Measurements from ENCODE around the gene AKAP13. TPM values are rescaled to one million over a fixed set of nuclear protein-coding genes. Genes with fewer than 3 reads are reported as not detected.
"Not testable (repeated sequence)": the region's sequence is repeated elsewhere in the genome, so short reads cannot be mapped to it uniquely, and the experiment has no call there.

The AKAP13 gene
- total RNA-seq, 1 experiment from 2014 or later = 54.5 TPM

DNA sequence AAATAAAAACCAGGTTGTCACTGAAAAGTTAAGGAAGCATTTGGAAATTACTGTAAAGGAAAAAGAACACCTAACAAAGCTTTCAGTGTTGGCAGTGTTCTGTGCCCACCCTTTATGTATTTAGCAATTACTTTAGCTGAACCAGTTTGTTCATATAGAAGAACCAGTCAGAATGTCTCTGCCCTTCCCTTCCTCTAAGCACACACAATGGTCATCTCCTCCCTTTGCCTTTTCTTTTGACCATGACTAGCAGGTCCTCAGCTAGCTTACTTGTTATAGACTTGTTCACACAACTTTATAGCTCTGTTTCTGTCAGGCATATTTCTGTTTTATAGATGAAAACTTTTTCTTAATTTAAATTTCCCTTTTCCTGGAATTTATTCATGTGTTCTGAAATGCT, 59.6 kb downstream of the AKAP13 start:
- Histone ChIP-seq H3K9me3 (ENCODE audit: low read depth, low read length, poor library complexity, severe bottlenecking) (no peaks in the 10 kb centered on the region), H3K36me3 (ENCODE audit: insufficient read depth, low read length, poor library complexity, severe bottlenecking) (no peaks in the 10 kb centered on the region), H3K4me1 (ENCODE audit: insufficient read depth, low read length, poor library complexity, severe bottlenecking) (peaks cover 25% of the 10 kb centered on the region), H3K4me3 (ENCODE audit: low read depth, low read length, poor library complexity, severe bottlenecking) (no peak overlapping the region), H3K27me3 (replicated peaks; ENCODE audit: insufficient read depth, low read depth, low read length, poor library complexity) (no peaks in the 10 kb centered on the region), H3K27ac (ENCODE audit: low read depth, low read length, poor library complexity, severe bottlenecking) (no peak overlapping the region)
- no peak for TF ChIP-seq EZH2 (IDR thresholded peaks at IDR 0.05; ENCODE audit: borderline replicate concordance, low read depth, low read length, poor library complexity, severe bottlenecking)
- TF ChIP-seq, protein P1, sequence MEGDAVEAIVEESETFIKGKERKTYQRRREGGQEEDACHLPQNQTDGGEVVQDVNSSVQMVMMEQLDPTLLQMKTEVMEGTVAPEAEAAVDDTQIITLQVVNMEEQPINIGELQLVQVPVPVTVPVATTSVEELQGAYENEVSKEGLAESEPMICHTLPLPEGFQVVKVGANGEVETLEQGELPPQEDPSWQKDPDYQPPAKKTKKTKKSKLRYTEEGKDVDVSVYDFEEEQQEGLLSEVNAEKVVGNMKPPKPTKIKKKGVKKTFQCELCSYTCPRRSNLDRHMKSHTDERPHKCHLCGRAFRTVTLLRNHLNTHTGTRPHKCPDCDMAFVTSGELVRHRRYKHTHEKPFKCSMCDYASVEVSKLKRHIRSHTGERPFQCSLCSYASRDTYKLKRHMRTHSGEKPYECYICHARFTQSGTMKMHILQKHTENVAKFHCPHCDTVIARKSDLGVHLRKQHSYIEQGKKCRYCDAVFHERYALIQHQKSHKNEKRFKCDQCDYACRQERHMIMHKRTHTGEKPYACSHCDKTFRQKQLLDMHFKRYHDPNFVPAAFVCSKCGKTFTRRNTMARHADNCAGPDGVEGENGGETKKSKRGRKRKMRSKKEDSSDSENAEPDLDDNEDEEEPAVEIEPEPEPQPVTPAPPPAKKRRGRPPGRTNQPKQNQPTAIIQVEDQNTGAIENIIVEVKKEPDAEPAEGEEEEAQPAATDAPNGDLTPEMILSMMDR (conservative IDR thresholded peaks at IDR 0.05; ENCODE audit: low read depth, low read length) = no peak
- BruUV-seq (replicated peaks) = no TSS peak
- no peak for DNase-seq (ENCODE audit: low spot score)
- POLR2A ChIA-PET (ENCODE audit: low non-redundant PET) = no interaction called here
- CTCF ChIA-PET = no interaction called here
- intact Hi-C loops (cut with micrococcal nuclease; ENCODE audit: unreplicated experiment) = no loop called here

DNA sequence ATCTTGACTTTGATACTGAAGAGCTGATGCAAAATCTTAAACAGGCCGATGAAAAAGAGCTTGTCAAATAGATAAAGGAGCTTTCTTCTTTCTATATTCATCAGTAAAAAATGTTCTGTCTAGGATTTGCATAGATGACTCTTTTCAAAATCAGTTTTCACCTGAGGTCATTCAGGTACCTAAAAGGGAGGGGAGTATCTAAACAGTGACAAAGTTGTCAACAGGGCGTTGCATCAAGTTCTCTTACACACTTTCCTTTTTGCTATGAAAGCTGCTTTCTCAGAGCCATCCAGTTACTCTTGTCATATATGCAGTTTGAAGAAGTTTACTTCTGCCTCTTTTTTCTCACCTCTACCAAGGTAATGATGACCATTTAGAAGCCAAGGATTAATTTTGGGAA, 60.0 kb downstream of the AKAP13 start:
- Histone ChIP-seq H3K36me3 (ENCODE audit: insufficient read depth, low read length, poor library complexity, severe bottlenecking) (no peaks in the 10 kb centered on the region), H3K9me3 (ENCODE audit: low read depth, low read length, poor library complexity, severe bottlenecking) (no peaks in the 10 kb centered on the region), H3K27ac (ENCODE audit: low read depth, low read length, poor library complexity, severe bottlenecking) (no peak overlapping the region), H3K27me3 (replicated peaks; ENCODE audit: insufficient read depth, low read depth, low read length, poor library complexity) (no peaks in the 10 kb centered on the region), H3K4me3 (ENCODE audit: low read depth, low read length, poor library complexity, severe bottlenecking) (no peak overlapping the region), H3K4me1 (ENCODE audit: insufficient read depth, low read length, poor library complexity, severe bottlenecking) (peaks cover 30% of the 10 kb centered on the region)
- TF ChIP-seq EZH2 (IDR thresholded peaks at IDR 0.05; ENCODE audit: borderline replicate concordance, low read depth, low read length, poor library complexity, severe bottlenecking) = no peak
- TF ChIP-seq, protein P1 (conservative IDR thresholded peaks at IDR 0.05; ENCODE audit: low read depth, low read length) = no peak
- BruUV-seq (replicated peaks) = no TSS peak
- ChIA-PET CTCF (no interaction called here), POLR2A (ENCODE audit: low non-redundant PET) (no interaction called here)
- DNase-seq (ENCODE audit: low spot score) = no peak
- intact Hi-C loops (cut with micrococcal nuclease; ENCODE audit: unreplicated experiment) = no loop called here

DNA sequence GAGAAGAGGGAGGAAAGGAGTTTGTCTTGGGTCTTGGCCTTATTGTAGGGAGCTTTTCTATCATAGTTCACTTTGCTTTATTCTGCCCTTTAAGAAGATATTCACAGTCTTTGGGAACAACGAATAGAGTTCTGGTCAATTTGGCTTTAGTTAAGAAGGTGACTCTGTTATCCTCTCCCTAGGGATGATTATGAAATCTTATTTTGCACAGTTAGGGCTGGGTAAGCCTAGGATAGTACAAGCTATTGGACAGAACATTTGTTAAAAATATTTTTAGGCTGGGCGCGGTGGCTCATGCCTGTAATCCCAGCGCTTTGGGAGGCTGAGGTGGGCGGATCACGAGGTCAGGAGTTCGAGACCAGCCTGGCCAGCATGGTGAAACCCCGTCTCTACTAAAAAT, 61.5 kb downstream of the AKAP13 start:
- H3K4me1 ChIP-seq (ENCODE audit: insufficient read depth, low read length, poor library complexity, severe bottlenecking) = peaks cover 39% of the 10 kb centered on the region
- H3K9me3 ChIP-seq (ENCODE audit: low read depth, low read length, poor library complexity, severe bottlenecking); CTCF ChIA-PET; BruUV-seq (replicated peaks); H3K27me3 ChIP-seq (replicated peaks; ENCODE audit: insufficient read depth, low read depth, low read length, poor library complexity); intact Hi-C loops (cut with micrococcal nuclease; ENCODE audit: unreplicated experiment); H3K27ac ChIP-seq (ENCODE audit: low read depth, low read length, poor library complexity, severe bottlenecking); H3K36me3 ChIP-seq (ENCODE audit: insufficient read depth, low read length, poor library complexity, severe bottlenecking); DNase-seq (ENCODE audit: low spot score); H3K4me3 ChIP-seq (ENCODE audit: low read depth, low read length, poor library complexity, severe bottlenecking); POLR2A ChIA-PET (ENCODE audit: low non-redundant PET): not testable (repeated sequence)

DNA sequence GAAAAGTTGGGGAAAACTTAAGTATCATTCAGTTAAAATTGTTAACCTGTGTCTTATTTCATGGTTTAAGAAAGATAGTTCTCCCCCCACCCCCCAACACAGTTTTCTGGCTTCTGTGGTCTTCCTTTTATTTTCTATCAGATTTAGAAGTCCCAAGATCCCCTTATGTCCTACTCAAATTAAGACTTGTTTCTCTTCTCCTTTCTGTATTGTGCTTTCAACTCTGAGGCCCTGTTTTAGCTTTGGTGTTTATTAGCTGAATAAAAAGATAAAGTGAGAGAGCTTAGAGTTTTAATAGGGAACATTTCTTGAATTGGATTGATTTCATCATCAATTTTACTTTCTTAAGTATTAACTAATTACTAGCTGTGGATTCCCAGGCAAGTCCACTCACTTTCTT, 62.6 kb downstream of the AKAP13 start:
- BruUV-seq (replicated peaks) = no TSS peak
- Histone ChIP-seq H3K27ac (ENCODE audit: low read depth, low read length, poor library complexity, severe bottlenecking) (no peak overlapping the region), H3K27me3 (replicated peaks; ENCODE audit: insufficient read depth, low read depth, low read length, poor library complexity) (no peaks in the 10 kb centered on the region), H3K4me1 (ENCODE audit: insufficient read depth, low read length, poor library complexity, severe bottlenecking) (peaks cover 39% of the 10 kb centered on the region), H3K36me3 (ENCODE audit: insufficient read depth, low read length, poor library complexity, severe bottlenecking) (no peaks in the 10 kb centered on the region), H3K4me3 (ENCODE audit: low read depth, low read length, poor library complexity, severe bottlenecking) (no peak overlapping the region), H3K9me3 (ENCODE audit: low read depth, low read length, poor library complexity, severe bottlenecking) (no peaks in the 10 kb centered on the region)
- ChIA-PET CTCF (no interaction called here), POLR2A (ENCODE audit: low non-redundant PET) (no interaction called here)
- intact Hi-C loops (cut with micrococcal nuclease; ENCODE audit: unreplicated experiment) = no loop called here
- TF ChIP-seq, protein P1 (conservative IDR thresholded peaks at IDR 0.05; ENCODE audit: low read depth, low read length) = no peak
- no peak for TF ChIP-seq EZH2 (IDR thresholded peaks at IDR 0.05; ENCODE audit: borderline replicate concordance, low read depth, low read length, poor library complexity, severe bottlenecking)
- DNase-seq (ENCODE audit: low spot score) = no peak

Data from A673 (cell line).